Hematopoietic multipotent progenitor cell treated with erythropoietin and hydrocortisone succinate and interleukin-3 and kit ligand, for 8 days (in vitro differentiated cells): ENCODE data around the gene CFAP45.

Experiments used
- DNase-seq: peaks from one replicate; pipeline ENCODE4 v3.0.0-alpha.2; 2015

CFAP45 gene, protein sequence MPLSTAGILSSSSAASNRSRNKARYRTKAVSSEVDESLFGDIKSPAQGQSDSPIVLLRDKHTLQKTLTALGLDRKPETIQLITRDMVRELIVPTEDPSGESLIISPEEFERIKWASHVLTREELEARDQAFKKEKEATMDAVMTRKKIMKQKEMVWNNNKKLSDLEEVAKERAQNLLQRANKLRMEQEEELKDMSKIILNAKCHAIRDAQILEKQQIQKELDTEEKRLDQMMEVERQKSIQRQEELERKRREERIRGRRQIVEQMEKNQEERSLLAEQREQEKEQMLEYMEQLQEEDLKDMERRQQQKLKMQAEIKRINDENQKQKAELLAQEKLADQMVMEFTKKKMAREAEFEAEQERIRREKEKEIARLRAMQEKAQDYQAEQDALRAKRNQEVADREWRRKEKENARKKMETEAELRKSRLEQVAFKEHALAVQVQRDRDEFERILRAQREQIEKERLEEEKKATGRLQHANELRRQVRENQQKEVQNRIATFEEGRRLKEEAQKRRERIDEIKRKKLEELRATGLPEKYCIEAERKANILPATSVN

DNA sequence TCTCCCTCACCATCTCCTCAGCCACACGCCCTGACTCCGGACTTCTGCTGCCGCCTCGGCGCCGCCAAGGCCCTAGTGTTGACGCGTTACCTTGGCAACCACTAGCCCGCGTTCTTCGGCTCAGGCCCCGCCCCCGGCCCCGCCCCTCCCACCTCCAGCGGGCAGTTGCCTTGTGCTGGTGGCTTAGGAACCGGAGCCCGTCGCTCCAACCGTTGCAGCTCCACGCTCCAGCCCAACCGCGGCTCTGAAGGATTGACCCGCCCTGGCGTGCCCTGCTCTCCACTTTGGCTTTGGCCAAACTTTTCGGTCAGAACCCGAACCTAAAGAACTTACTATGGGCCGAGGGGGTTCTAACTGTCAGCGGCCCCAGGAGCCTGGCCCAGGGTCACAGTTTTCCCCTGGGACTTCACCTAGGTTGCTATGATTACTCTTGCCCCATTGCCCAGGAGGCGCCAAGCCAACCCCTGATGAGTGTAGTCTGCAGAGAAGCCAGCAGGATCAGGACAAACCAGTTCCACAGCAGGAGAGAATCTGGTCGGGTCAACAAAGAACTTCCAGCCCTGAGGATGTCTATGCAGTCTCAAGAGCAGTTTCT, at the start of gene CFAP45:
Gene CFAP45, minus strand, starts transcription at position 80 of the 595 bp plus-strand sequence. Its CDS starts 67 bp downstream, at position 13.
- DNase-seq: peak; percentile 81

DNA sequence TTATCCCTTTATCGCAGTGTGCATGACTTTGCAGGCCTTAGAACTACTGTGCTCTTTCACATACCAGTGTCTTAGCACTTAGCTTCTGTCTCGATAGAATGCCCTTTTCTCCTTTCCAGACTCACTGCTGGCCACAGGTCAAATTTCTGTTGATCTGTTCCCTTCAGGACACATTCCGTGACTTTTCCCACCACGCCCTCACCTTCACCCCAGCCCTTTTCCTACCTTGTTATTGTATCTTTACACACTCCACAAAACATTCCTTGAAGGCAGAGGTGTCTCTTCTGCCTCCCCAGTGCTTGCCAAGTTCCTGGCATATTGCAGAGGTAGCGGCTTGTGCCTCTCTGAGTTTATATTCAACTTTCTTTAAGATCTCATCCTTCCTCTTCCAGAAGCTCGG, 49.2 kb upstream of the CFAP45 start:
- DNase-seq: no peak

DNA sequence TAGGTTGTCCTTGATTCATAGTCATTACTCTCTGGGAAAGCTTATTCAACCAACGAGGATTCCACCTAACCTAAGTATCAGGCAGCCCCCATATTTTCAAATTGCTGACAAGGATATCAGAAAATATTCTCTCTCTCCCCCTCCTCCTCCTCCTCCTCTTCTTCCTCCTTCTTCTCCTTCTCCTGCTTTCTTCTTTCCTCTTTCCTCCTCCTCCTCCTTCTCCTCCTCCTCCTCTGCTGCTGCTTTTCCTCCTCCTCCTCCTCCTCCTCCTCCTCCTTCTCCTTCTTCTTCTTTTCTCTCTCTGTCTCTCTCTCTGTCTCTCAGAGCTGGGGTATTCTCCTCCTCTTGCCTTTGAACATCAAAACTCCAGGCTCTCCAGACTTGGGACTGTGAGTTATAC, 48.0 kb upstream of the CFAP45 start:
- DNase-seq: no peak

DNA sequence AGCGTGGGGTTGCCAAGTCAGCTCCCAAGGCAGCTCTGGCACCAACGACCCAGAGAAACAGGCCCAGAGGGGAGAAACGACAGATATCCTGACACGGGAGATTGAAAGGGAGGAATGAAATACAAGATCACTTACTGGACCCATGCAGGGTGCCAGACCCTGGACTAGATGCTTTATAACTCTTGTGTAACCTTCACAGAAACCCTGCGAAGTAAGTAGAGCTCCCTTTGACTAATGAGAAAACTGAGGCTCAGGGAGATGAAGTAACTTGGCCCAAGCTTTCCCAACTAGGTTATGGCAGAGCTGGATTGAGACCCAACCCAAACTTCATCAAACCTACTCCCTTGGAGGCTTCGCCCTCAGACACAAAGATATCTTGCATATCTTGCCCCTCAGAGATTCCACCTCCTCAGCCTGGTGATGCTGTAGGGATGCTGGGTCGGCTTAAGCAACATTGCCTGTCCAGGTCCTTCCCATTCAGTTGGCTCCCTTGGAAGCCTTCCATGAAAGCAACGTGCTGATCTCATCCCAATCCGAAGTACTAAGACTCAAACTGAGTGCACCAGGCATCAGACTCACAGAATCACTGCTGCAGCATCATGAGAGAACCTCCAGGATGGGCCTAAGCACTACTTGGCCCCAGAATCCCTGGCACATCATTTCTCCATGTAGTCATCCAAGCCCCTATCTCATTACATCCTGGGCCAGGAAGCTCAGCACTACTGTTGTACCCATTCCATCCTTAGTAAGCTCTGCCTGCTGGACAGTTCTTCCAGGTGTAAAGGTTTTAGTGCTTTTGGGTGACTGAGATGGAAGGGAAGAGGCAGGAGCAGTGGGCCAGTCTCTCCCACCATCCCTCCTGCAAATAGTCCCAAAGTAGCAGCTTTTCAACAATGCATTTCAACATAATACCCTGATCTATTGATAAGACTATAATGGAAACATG, 46.5 kb upstream of the CFAP45 start:
- DNase-seq: no peak

DNA sequence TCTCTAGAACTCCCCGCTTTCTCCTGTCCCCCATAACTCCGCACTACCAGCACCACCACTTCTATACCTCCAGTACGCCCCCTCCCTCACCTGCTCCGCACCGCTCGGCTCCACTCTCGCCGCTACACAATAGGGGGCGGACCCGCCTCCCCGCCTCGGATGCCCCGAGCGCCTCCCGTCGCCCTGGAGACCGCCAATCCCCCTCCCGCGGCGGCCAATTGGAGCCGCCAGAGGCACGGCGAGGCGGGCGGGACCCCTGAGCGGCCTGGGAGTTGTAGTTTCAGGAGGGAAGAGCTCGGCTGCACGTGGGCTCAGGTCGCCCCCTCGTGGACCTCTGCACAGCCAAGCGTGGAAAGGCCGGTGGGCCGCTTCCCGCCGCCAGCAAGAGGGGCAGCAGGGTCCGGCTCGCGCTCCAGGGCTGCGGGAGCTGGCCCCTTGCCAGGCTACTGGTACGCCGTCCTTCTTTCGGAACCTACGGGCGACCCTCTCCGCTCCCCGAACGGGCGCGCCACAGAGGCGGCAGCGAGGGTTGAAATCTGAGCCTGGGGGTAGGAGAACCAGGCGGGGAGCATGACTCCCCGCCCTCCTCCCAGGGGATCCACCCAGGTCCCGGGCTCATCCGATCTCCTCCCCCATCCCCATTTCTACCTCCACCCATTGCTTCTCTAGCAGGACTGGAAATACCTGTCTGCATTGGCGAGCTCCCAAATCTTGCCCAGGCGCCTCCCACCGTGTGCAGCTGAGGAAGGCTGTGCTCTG, 45.7 kb upstream of the CFAP45 start, which contains the start of gene IGSF9:
Gene IGSF9, minus strand, starts transcription at position 131 of the 759 bp plus-strand sequence. CDS start 2,159 bp downstream, outside the sequence.
- DNase-seq: peak; percentile 80

DNA sequence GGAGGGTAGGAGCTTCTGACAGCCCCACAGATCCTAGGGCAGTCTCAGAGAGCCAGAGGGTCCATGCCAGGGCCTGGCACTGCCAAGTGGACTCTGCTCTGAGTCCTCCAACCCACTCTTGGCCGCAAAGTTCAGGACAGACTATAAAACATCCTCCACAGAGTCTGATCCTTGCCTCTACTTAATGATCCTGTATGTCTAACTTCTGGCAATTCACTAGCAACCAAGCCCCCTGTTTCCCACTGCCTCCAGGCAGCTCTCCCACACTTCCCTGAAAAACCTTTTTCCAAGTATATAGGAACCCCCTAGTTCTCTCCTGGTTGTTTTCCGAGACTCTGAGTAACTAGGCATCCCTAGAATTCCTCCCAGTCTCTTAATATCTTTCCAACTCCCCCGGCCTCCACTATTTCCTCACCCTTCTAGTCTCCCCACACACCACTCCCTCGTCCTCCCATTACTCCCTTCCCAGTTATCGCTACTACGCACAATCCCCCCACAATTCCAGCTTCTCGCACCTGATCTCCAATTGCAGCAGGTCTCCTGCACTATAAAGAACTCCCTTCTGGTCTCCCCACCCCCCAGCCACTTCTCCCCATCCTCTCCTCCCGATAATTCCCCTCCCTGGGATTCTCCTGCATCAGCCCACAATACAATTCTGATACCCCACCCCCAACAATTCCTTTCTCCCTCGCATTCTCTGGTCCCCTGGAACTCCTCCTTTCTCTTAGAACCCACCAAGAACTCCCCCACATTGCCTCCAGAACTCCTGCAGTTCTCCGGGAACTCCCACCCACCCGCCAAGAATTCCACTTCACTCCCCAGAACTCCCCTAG, 44.9 kb upstream of the CFAP45 start:
- no peak for DNase-seq

DNA sequence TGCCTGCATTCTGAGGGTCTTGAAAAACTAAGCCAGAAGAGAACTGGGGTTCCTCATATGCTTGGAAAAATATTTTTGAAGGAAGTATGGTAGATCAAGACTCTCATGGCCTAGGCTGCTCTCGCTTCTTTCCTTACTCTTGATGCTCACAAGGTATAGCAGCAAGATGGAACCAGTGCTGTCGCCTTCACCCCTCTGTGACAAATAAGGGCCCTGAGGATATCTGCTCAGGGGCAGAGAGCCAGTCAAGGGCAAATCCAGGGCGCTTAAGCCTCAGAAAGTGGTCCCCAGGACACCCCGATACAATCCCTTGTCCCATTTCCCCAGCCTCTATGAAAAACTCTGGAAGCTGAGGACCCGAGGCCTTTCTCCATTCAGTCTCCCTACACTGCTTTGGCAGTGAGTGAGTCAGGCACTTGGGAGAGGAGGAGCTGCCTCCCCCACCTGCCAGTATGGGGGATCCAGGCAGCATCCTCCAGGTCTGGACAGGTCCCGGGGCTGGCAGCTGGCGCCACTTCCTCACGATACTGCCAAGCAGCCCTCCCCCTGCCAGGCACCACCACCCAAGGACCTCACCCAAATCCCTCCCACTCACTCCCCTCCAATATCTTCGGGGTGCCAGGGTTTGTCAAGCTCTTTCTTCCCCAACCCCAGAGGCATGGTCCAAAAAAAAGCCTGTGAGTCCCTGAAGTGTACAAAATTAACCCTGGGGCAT, 44.1 kb upstream of the CFAP45 start:
- DNase-seq: no peak

DNA sequence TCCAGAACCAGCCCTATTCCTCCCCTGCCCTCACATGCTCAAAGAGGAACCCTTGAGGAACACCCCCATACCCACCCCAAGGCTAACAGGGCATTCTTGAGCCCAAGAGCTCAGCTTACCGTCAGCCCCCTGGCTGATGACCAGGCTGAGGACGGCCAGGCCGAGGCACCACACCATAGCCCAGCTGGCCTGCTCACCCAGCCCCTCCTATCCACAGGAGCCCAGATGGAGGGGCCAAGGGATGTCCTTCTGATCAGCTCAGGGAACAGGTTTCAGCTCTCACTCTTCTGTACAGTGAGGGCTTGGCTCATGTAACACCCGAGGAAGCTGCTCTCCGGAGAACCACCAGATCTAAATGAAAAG, 43.3 kb upstream of the CFAP45 start:
- DNase-seq: no peak

DNA sequence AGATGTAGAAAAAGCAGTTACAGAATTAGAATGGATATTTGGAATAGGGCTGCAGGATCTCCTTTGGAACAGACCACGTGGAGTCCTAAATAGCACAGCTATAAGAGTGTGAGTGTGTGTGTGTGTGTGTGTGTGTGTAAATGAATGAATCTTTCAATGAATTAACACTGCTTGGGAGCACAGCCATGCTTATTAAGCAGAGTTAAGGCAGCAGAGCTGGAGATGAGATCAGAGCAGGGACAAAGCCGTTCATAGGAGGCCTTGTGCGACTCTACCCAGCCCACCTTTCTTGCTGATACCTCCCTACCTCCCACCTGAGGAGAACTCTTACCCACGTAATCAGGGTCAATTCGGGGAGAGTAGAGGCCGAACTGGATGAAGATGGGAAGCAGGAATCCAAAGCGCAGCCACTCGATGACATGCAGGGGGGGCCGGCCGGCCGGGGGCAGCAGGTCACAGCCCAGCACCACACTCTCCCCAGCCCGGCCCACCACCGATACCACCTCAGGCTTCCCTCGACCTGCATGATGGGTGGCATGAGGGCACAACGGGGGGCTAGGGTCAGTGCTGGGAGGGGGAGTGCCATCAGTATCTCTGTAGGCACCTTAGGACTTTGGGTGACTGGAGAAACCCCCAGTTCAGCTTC, 42.8 kb upstream of the CFAP45 start:
- DNase-seq: no peak

DNA sequence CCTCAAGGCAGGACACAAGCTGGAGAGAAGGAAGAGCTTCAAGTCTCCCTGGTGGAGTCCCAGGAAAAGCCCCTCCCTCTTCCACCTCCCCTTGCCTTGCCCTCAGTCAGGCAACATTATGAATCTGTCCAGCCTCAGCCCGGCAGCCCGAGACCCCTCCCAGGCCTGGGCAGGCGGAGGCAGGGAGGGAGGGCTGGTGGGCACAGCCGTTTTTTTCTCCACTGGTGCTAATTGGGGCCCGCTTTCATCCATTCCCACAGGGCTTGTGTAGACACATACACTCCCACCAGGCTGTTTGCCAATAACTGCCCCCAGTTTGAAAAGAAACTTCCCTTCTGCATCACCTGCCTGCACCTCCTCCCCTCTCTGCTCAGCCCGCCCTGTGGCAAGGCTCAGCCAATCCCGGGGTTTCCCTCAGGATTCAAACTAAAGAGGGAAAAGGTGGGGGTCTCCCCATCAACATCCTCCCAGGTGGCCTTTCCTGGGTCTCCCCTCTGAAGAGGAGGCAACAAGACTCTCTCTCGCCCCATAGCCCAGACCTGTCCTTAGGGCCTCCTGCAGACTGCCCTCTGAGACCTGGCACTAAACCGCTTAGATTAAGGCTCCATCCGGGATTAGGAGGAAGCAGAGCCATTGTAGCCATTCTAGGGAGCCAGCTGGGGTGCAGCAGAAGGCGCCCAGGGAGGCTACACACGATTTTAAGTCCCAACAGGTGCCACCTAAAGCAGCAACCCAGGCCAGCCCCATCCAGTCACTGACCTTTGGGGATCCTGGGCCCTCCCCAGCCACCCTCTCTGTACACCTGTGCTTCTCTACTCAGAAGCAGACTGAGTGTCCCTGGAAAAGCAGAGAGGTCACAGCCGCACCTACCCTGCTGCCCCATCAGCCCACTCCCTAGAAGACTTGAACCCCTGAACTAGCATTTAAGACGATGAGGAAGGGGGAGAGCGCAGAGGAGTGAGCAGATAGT, 41.9 kb upstream of the CFAP45 start:
- no peak for DNase-seq

DNA sequence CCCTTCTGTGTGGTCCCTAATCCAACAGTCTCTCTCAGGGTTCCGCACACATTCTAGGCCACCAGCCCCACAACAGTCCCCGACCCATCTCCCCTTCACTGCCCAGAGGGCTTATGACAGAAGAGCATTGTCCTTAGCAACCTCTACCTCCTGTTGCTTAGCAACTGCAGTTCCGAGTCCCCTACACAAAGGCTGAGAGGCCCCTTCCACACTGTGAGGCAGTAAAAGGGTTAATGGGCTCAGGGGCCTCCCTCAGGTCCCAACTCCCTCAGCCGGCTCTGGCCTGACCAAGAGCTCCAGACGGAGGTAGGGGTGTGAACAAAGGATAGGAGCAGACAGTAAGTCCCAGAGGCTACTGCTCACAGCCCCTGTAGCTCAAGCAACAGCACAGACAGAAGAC, 41.2 kb upstream of the CFAP45 start:
- DNase-seq: no peak

DNA sequence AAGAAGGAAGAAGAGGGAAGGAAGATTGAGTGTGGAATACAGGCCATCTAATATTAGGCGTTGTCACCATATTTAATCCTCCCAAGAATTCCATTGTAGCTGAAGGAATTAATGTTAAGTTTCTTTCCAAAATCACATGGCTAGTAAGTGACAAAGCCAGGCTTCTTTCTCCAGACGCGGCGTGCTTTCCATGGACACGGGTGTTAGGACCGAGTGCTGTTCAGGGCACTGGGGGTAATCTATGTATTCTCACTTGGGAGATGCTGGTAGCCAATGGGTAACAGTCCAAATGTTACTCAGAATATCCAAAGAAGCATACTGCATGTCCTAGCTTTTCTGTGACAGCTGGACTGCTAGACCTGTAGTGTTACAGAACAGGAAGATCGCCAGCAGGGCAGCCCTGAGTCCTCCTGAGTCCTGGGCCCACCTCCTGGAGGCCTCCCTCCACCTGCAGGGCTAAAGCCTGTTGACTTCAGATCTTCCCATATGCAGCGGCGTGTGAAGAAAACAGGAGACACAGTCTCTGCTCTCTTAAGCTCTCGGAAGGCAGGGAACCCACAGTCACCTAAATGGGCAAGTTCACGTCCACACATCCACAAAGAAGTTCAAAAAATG, 40.1 kb upstream of the CFAP45 start:
- no peak for DNase-seq

DNA sequence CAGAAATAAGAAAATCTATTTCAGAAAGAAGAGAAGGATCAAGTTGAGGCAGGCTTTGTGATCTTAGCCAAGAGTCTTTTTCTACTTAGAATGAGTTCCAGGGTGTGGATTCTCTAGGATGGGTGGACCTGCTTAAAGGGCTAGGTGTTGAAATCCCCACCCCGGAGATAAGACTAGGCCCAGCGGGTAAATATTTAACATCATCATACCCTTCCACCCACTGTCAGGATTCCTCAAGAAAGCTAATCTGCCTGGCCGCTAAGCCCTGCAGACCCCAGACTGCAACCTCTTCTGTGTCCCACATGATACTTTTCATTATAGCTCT, 39.7 kb upstream of the CFAP45 start:
- DNase-seq: no peak

DNA sequence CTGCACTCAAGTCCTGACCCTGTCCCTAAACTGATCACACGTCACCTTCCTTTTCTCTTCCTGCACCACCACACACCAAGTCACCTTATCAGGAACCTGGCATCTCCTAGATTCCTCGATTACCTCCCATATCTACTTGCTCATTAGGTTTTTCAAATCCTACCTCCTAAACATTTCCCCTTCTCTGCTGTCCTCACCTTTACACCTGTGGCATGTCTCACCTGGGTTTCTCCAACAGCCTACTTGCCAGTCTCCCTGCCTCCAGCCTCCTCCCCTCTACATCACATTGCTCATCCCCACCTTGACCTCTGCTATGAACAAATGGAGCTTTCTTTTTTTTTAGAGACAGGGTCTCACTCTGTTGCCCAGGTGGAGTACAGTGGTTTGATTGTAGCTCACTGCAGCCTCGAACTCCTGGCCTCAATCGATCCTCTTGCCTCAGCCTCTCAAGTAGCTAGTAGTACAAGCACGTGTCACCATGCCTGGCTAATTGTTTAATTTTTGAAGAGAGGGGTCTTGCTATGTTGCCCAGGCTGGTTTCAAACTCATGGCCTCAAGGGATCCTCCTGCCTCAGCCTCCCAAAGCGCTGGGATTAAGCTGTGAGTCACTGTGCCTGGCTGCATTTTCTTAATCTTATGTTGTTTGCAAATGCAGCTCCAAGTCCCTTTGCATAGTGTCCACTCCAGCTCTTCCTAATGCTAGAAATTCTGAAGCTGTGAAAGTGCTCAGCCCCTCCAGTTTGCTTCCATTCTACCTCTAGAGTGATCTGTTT, 39.1 kb upstream of the CFAP45 start:
- no peak for DNase-seq

DNA sequence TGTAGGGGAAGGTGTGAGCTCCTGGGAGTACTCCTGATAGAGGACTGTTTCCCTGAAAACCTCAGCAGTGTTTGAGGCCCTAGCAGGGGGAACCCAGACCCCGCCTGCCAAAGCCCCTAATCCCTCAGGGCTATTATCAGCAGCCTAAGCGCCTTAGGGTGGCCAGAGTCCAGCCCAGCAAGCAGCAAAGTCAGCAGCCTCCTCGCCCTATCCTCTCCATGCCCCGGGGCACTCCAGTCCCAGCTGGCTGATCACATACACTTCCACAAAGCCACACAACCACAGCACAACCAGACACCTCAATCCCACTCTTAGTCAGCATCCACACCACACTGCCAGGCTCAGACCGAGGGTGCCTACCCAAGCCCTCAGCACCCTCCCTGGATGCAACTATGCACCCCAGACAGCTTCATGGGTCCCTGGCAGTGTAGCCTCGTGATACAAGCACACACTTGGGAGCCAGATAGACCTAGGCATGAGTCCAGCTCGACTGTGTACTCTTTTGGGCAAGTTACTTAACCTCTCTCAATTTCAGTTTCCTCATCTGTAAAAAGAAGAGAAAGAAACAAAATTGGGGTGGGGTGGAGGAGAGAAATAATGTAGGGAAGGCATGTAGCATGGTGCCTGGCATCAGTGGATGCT, 38.4 kb upstream of the CFAP45 start:
- DNase-seq: no peak

DNA sequence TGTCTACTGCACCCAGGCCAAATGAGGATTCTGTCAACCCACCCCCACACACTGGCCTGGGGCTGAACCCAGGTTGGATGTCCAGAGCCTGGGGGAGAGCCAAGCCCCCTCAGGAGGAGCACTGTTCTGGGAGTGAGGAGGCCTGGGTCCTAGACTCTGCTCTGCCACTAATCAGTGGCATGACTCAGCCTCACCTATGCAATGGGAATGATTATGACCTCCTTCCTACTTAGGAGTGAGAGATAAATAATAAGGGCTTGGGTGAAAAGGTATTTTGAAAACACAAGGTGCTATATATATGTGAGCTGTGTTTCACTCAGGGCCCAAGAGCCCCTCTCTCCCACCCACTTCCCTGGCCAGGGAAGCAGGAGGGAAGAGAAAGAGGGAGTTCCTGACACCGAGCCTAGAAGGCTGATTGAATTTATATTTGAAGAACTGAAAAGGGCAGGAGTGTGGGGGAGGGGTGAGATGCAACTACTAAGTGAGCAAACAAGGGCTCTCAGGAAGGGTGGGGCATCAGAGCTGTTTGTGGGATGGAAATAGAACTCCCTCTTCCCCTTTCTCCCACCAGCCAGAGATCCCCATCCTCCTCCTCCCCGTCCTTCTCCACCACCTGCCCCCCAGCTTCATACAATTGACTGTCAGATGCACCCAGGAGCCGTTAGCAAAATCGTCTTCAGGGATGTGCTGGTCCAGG, 37.2 kb upstream of the CFAP45 start:
- DNase-seq: peak; percentile 51
